NCI-H1417 (cell line): ENCODE results near the gene RINL.

Source experiments
- DNase-seq, 3 experiments: peaks; one replicate each; lab custom pipeline; 2025; lab: John Stamatoyannopoulos, UW

RINL gene

DNA sequence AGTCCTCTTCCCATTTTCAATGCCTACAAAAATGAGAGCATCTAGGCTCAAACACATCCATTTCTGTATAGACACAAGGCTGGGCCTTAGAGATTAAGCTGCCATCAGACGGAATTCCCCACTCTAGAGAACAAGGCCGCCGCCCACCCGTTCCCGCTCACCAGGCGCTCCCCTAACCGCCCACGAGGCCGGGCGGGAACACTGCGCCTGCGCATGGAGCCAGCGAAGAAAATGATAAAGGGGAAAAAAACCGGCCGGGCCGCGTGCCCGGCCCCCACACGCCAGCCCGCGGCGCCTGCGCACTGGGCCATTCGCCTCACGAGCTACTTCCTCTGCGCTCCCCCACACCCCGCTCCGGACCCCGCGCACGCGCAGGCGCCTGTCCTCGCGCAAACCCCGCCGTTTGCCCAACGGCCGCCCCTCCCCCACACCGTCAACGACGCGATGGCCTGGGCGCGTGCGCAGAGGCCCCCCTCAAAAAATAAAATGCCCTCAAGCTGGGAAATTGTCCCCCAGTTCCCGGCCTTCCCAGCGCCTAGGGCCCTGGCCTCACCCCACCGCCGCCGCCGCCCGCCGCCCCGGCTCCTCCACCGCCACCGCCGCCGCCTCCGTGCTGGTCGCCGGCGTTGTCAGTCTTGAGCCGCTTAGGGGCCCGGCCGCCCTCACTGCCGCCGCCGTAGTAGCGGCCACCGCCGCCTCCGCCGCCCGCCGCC is 28.8 kb downstream of the RINL start:
- DNase-seq: peak; percentile 95 to 97 (median 95)

DNA sequence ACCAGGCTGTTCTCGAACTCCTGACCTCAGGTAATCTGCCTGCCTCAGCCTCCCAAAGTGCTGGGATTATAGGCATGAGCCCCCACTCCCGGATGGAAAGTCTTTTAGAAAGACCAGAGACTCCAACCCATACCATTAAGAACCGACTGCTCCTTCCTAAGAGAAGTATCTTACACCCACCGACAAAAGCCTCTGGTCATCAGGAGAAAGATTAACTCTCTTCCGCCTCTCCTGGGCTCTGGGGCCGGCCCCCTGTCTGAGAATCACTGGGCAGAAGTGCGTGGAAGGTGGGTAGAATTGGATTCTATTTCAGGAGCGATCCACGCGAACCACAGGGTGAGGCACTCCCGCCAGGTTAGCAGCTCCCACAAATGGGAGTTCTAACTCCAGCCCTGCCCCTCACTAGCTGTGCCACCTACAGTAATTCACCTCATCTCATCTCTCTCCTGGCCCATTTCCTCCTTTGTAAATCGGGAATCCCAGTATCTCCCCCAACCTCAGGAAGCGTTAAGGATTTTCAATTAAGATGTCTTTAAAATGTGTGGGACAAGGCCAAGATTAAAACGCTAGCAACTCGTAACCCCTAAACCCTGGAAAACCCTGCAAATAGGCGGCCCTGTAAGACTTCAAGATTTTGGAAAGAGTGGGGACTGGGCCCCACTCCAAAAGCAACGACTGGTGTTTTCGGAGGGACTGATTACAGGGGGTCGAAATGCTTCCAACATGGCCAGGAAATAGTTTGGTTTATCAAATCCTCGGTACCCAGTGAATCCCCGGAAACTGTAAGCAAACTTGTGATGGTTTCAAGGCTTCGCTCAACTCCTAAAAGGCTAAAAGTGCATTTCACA is 29.6 kb downstream of the RINL start:
- no peak for DNase-seq

DNA sequence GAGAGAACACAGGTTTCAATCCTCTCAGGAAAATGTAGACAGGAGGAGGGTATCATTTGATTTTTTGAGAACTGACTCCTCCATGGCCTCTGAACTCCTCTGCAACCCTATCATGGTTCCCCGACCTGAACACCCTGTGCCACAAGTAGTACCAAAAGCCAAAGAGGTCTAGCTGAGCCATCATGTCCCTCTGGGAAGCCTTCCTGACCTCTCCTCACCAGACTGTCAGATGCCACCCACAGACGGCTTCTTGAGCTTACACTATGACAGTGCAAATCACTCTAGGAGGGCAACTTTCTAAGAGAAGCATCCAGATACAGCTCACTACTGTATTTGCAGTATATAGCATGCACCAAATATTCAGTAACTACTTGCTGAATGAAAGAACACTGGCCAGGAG is 32.0 kb downstream of the RINL start:
- no peak for DNase-seq

DNA sequence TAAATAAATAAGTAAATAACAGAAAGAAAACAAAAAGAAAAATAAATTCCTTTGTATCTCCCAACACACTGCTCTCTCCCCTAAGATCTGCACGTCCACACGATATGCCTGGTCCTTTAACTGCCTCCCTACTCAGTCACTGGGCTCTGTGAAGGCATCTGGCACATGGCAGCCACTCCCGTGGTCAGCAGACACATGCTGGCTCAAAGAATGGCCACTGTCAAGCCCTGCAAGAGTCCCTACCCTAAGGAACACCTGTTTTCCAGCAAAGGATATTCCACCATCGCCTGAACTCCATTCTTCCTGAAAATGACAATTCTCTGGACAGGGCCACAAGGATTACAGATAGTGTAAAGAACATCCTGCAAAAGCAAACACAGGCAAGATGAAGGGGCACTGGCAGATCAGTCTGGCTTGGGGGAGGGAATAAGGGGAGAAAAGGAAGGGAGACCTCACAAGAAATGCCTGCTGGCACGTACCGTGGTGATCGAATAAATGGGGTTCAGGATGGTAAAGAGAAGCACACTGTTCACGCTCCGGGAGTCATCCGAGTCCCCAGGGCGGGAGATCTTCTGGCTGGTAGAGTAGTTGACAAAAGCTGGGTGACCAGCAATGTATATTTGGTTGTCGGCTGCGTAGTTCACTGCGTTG is 32.6 kb downstream of the RINL start:
- no peak for DNase-seq

DNA sequence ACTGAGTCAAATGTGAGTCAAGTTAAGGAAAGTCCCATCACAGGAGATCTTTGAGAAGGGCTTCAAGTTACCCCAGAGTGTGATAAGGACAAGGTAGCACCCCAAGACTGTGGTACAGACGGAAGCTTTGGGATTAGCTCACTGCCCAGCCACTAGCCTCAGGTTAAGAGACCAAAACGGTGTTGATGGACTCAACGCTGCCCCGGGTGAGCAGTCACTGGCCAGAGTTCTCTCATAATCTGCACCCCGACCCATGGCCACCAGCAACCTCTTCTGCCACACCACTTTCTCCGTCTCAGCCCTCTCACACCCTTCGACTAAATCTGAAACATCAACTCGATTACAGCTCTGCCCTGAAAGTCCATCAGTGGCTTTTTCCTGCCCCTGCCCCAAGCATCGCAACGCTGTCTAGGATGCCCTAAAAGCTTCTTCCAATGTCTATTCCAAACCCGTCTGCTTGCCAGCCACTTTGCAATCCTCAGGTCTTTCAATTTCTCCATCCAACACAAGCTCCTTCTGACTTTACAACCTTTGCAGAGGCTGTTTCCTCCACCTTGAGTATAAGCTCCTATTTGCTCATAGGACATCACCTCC is 33.9 kb downstream of the RINL start:
- DNase-seq: no peak

DNA sequence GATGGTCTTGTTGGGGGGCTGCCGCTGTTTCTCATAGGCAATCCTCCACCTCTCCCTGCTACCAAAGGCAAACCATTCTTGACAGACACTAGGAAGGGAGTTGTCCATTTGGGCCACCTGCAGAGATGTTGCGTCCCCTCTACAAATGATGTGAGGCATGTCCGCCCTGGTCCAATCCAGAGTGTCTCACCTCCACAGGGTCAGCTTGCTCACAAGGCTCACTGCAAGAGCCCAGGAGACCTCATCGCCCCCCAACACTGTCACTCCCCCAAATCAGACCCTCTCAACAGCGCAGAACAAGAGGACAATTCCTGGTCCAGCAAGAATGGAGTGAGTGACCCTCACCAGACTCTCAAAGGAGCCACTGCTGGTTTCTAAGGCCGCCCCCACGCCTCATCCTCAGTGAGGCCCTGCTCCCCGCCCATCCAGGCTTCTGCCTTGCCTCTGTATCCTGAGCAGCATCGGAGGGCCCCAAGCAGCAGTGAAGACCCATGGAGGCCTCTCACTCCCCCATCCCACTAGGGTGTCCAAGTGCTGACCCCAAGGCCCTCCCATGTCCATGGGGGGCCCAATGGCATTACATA is 34.8 kb downstream of the RINL start:
- no peak for DNase-seq

DNA sequence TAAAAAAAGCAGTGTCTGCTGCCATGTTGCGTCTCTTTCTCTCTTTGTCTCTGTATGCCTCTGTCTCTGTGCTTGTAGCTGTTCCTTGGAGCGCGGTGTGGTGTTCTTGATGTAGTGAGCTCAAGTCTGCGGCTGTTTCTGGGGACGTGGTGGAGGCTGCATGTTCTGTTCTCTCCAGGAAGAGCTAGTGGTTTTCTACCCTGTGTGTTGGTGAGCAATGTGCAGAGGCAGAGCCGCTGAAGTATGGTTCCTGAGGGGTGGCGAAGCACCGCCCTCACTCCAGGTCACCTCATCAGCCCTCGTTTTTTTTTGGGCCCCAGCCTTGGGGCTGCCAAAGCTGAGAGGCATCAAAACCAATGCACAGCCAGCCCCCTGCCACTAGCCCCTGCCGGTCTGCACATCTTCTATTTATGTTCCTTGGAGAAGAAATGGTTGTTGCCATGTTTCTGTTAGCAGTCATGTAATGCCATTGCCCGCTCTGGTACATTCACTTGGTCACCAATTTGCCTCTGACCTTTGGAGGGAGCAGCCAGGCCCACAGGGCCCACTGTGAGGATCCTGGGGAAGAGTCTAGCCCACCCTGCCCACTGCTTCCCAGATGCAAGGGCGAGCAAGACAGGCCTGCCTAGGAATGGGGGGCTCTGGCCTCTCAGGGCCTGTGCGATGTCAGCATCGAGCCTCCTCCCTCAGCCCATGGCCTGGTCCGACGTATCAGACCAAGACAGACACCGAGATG is 35.5 kb downstream of the RINL start:
- no peak for DNase-seq

DNA sequence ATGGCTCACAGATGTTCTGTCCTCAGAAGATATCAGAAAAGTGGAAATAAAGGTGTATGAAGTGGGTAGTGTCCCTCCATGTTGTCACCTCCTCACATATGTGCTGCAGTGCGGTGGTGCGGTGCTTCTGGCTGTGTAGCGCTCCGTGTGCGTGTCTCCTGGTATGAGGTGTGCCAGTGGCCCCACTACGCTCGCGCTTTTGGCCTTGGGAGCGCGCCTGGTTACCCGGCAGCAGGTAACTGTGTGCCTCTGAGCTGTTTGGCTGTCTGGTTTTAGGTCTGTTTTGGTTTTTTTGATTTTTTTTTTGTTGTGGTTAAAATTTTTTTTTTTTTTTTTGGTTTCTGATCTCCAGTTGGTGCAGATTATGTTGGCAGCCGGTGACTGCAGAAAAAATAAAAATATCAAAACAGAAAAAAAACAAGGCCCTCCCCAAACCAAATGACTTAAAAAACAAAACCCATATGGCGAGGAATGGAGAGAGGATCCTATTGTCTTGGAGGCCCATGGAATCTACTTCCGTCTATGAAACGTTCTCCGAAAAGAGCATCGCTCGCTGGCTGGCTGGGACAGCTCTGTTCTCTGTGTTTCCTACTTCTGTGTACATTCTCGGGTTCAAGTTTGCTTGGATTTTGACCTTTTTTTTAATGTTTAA is 36.2 kb downstream of the RINL start:
- DNase-seq: no peak

DNA sequence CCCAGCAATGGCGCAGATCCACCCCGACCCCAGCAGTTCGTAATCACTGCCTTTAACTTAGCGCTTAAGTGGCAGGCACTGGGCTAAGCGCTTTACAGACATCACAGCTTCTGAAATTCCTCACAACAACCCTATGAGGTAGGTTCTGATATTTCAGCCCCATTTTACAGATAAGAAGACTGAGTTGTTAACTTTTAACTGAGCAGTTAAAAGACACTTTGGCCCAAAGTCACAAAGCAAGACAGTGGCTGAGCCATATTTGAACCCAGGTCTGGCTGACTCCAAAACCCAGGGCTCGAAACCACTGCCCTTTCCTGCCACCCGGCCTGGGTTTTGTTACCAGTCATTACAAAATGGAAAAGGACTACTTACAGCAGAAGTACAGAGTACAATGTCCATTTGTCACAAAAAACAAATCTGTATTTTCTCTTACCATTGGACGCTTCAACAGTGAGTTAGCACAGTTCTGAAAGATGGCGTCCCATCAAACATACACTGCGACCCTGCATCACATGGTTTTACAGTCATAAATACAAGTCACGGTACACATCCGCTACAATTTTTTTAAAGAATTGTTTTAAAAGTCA is 36.8 kb downstream of the RINL start:
- no peak for DNase-seq

DNA sequence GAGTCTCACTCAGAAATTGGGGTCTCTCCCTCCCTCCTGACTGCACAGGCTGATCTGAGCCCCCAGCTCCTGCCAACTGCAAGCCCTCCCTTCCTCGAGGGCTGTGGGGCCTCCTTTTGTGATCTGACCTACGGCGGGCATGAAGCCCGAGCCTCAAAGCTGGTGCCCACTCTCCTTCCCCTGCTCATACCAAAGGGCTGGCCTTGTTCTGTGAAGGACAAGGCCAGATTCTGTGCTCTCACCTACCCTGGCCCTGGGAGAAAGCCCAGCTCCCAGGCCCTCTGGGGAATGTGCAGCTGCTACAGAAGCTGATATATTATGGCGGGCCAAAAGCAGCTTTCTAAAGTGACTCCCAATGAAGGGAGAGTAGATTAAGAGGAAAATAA is 37.5 kb downstream of the RINL start:
- DNase-seq: no peak

DNA sequence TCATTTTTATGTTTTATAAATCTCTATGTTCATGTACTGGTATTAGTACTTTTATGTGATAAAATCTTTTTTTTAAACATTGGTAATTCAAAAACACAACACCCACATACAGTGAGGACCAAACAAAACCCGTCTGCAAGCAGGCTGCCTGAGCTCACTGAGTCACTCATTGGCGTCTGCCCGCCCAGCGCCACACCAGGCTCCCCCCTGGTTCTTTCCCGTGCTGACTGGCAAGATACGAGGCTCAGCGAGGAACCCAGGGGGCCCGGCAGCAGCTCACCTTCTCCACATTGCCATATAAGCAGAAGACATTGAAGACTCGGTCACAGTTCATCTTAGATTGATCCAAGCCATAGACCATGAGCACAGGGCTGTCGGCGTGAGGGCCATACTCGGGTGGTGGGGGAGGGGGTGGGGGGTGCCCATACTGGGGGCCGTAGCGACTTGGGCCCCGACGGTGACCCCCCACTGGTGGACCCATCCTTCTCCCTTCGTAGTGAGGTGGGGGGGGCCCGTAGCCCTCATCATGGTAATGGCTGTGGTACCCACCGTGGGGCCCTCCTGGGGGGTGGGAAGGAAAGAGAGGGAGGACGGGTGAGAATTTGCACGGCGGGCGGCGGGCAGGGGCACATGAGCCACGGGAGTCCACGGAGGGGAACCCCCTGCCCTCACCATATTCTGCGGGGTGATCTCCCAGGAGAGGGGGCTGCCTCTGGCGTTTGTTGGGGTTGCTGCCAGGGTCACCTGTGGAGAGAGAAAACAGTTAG is 38.1 kb downstream of the RINL start:
- DNase-seq: no peak

DNA sequence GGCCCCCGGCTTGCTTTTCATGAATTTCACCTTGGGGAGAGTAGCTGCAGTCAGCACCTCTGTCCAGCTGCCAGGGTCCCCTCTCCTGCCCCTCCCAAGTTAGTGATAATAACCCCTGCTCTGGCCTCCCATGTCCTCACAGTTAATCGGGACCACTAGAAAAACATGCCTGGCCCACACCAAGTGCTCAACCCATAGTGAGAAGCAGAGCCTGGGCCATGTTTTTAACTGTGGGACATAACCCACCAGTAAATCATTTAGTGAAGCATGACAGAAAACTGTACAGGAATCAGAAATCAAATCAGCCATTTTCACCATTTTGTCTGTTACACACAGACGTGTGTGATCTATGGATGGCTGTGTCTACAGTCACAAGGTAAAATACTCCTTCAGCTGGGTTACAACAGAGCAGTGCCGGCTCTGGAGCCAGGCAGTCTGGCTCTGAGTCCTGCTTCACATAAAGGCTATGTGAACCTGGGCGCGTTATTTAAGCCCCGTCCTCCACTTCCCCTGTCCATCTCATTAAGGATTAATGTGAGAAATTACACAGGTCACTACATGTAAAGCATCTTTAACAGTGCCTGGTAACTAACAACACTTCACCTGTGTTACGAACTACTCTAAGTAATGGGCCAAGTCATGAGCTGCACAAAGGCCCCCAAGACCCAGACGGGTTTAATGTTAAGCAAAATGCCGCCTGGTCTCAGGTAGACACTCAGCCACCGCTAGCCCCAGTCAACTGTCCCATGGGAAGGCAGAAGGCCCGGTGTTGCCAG is 38.9 kb downstream of the RINL start:
- no peak for DNase-seq

DNA sequence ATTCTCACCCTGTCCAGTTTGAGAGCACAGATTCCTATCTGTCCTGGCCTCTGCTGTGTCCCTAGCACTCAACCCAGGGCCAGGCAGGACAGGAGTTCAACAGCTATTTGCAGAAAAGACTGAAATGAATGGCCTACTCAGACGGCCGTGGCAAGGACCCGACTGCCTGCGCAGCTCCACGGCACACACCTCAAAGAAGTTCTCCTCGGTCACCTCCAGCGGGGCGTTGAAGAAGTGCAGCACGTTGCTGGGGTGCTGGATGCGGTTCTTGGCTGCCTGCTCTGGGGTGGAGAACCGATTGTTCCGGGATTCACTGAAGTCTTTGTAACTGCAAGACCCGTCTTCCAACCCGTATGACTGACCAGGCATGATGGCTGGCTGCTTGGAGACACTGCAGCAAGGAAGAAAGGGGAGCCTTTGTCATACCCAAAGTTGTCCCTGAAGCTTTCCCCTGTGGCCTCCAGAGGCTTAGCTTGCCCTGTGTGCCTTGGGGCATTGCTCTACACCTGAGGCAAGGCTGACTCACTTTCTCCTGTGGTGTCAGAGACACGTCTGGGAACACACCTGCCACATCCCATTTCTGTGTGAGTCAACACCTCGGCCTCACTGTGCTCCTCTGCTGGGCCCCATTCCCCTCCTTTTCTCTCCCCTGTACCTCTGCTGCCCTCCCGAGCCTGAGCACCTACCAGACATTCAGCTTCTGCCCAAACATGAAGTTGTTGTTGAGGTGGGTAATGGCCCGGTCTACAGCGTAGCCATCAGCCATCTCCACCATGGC is 39.7 kb downstream of the RINL start:
- no peak for DNase-seq

DNA sequence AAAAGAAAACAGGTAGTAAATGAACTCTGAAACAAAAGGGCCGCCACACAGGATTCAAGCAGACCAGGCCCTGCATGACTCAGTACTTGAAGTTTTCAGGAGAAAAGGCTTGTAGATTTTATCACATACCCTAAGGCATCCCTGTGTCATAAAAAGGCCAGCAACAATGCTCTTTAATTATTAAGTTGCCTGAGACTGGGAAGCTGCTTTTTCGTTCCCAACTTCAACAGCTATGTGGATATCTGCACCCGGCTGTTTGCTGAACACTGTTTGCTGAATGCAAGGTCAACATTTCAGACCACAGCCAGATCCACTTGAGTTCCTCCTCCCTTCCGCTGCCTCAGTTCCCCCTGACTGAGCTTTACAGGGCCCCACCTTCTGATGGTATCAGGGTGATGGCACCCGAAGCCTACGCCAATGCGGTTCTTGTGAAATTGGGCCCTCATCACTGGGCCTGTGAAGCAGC is 40.4 kb downstream of the RINL start:
- no peak for DNase-seq

DNA sequence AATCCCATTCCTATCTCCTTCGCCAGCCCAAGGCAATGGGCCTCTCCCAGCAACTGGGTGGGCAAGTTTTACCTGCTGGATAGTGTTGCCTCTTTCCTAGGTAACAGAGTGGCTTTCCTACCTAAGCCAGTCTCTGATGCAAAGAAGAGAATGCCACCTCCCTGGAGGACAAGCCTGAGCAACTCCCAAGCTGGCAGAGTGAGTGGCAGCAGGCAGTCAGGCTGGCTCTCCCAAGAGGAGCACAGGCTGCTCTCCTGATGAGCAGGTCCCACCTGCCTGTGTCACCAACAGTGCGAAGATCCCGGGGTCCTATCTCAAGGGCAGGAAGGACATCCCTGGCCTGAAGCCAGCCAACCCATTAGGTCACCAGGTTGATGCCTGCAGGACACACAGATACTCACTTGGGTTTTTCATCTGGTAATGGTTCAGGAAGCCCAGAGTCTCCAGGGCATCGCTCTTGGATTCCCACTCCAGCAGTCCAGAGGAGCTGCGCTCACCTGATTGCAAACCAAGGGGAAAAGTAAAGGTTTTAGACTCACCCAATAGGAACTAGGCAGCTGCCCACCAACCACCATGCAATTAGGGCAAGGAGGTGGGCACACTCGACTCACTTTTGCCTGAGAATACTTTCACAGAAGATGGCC is 41.0 kb downstream of the RINL start:
- DNase-seq: no peak

DNA sequence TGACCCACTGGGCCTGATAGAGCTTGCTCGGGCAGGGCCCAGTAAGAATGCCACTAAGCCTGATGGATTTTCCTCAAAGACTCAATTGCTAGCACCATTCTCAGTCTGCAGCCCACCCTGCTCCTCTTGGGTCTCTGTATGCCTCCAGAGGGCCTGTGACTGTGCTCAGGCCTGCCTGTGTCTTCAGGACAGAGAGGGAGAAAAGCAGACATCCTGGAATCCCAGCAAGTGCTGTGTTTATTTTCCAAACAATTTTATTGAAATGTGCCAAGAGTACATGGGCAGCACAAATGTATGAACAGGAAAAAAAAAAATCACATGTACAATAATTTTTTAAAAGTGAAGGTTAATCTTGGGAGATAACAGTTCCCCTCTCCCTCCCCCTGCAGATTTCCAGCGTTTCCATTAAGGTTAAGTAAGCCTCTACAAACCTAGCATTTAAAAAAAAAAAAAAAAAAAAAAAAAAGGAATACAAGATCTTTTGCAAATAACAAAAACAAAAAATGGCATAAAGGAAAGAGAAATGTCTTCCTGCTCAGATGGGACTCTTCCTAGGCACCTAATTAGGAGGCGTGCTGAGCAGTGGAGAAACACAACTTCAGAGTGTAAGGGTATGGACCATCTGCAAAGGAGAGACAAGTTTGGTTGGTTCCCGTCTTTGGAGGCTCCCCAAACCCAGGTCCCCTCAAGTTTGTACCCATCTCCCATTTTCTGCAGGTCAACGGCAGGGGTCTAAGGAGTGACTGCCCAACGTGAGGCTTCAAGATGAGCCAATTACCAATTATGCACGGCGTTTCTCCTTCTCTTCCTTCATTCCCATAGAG is 41.7 kb downstream of the RINL start:
- no peak for DNase-seq

DNA sequence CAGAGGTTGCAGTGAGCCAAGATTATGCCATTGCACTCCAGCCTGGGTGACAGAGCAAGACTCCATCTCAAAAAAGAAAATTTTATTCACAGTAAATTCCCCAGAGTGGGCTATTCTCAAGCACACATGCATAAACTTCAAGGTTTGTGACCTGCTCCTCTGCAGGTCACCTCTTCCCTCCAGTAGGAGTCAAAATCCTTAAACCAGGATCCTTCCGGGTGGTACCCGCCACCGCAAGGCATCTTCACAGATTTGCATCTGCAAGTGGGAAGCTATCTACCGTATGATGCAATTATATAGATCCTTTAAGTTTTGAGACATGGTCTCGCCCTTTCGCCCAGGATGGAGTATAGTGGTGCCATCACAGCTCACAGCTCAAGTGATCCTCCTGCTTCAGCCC is 43.5 kb downstream of the RINL start:
- DNase-seq: no peak
